Ascending aorta (tissue), 2 donors: ENCODE measurements around the gene EIF2AK3. TPM values are rescaled to one million over a fixed set of nuclear protein-coding genes. Genes with fewer than 3 reads are reported as not detected.

ENCODE experiments used
- DNase-seq, 2 donors: peaks; one replicate each; pipeline ENCODE4 v3.0.0-alpha.2; 2019; ENCODE audit warnings: low spot score in 2 of 2
- H3K27ac ChIP-seq, 2 donors: fragments of 200-600 bp; sonication (generic); one replicate each; pipeline ENCODE4 v1.5.1; 2016 to 2017; ENCODE audit warnings: mild to moderate bottlenecking in 1 of 2
- H3K27me3 ChIP-seq: fragments of 200-600 bp; sonication (generic); one replicate; pipeline ENCODE4 v1.5.1; 2017
- H3K36me3 ChIP-seq, 2 donors: fragments of 200-600 bp; sonication (generic); one replicate each; pipeline ENCODE4 v1.5.1; 2016
- H3K4me1 ChIP-seq, 2 donors: fragments of 200-600 bp; sonication (generic); one replicate each; pipeline ENCODE4 v1.5.1; 2016 to 2017; ENCODE audit warnings: mild to moderate bottlenecking in 1 of 2
- H3K4me3 ChIP-seq, 2 donors: fragments of 200-600 bp; sonication (generic); one replicate each; pipeline ENCODE4 v1.5.1; 2016 to 2017; ENCODE audit warnings: mild to moderate bottlenecking in 1 of 2
- H3K9me3 ChIP-seq, 2 donors: fragments of 200-600 bp; sonication (generic); one replicate each; pipeline ENCODE4 v1.5.1; 2016
- intact Hi-C: fragments of 100-400 bp; cut with DNase I; formaldehyde crosslinking; loops from one replicate; pipeline ENCODE4 v1.15.1; 2023
- total RNA-seq: library from RNA; depleted of rRNA; stranded (reverse); fragments of >200 nt; gene quantifications from one replicate; pipeline ENCODE4 v1.1.0, GENCODE V29; 2016
- TF ChIP-seq, protein P1 (sequence below), 3 experiments: fragments of 200-600 bp in 2 of 3; fragments of 450-650 bp in 1 of 3; sonication (generic) in 2 of 3; IDR thresholded peaks; one replicate each; pipeline ENCODE4 v1.5.1; 2016 to 2019; ENCODE audit warnings: antibody characterized with exemption in 3 of 3, mild to moderate bottlenecking in 1 of 3, moderate library complexity in 1 of 3

Gene EIF2AK3
- total RNA-seq, 1 donor from 2014 or later: 6.5 TPM

GRCh38 chr2:88540346-88540745 is 86.9 kb downstream of the EIF2AK3 start:
- H3K4me1 ChIP-seq: no peaks in the 10 kb centered on the region
- TF ChIP-seq, protein P1, sequence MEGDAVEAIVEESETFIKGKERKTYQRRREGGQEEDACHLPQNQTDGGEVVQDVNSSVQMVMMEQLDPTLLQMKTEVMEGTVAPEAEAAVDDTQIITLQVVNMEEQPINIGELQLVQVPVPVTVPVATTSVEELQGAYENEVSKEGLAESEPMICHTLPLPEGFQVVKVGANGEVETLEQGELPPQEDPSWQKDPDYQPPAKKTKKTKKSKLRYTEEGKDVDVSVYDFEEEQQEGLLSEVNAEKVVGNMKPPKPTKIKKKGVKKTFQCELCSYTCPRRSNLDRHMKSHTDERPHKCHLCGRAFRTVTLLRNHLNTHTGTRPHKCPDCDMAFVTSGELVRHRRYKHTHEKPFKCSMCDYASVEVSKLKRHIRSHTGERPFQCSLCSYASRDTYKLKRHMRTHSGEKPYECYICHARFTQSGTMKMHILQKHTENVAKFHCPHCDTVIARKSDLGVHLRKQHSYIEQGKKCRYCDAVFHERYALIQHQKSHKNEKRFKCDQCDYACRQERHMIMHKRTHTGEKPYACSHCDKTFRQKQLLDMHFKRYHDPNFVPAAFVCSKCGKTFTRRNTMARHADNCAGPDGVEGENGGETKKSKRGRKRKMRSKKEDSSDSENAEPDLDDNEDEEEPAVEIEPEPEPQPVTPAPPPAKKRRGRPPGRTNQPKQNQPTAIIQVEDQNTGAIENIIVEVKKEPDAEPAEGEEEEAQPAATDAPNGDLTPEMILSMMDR (IDR thresholded peaks at IDR 0.05): no peak
- no peaks in the 10 kb centered on the region for H3K36me3 ChIP-seq
- intact Hi-C loops: no loop called here
- H3K27me3 ChIP-seq: no peaks in the 10 kb centered on the region
- H3K4me3 ChIP-seq: no peak overlapping the region
- no peak overlapping the region for H3K27ac ChIP-seq
- H3K9me3 ChIP-seq: peaks cover 0 to 4% of the 10 kb centered on the region in 2 donors
- DNase-seq: no peak

GRCh38 chr2:88538362-88538917 is 88.8 kb downstream of the EIF2AK3 start:
- no peak for DNase-seq
- TF ChIP-seq, protein P1 (IDR thresholded peaks at IDR 0.05): no peak
- no peaks in the 10 kb centered on the region for H3K4me1 ChIP-seq
- intact Hi-C loops: no loop called here
- no peaks in the 10 kb centered on the region for H3K27me3 ChIP-seq
- peaks cover 0 to 4% of the 10 kb centered on the region in 2 donors for H3K9me3 ChIP-seq
- no peak overlapping the region for H3K27ac ChIP-seq
- no peaks in the 10 kb centered on the region for H3K36me3 ChIP-seq
- H3K4me3 ChIP-seq: no peak overlapping the region

- TF ChIP-seq, protein P1 (IDR thresholded peaks at IDR 0.05): no peak
- Histone ChIP-seq H3K36me3 (no peaks in the 10 kb centered on the region), H3K4me3 (no peak overlapping the region)
Observed at GRCh38 chr2:88537640-88538039, 89.6 kb downstream of the EIF2AK3 start.

GRCh38 chr2:88530081-88530480 is 97.2 kb downstream of the EIF2AK3 start:
- intact Hi-C loops: no loop called here
- TF ChIP-seq, protein P1 (IDR thresholded peaks at IDR 0.05): no peak
- Histone ChIP-seq H3K27me3 (no peaks in the 10 kb centered on the region), H3K4me1 (no peaks in the 10 kb centered on the region), H3K4me3 (no peak overlapping the region), H3K27ac (no peak overlapping the region), H3K36me3 (no peaks in the 10 kb centered on the region), H3K9me3 (no peaks in the 10 kb centered on the region)
- DNase-seq: no peak

More at GRCh38 chr2:88537640-88538039, 89.6 kb downstream of the EIF2AK3 start:
- intact Hi-C loops: no loop called here
- H3K27me3 ChIP-seq: no peaks in the 10 kb centered on the region
- no peak for DNase-seq
- no peak overlapping the region for H3K27ac ChIP-seq
- H3K4me1 ChIP-seq: no peaks in the 10 kb centered on the region
- peaks cover 0 to 4% of the 10 kb centered on the region in 2 donors for H3K9me3 ChIP-seq

DNA sequence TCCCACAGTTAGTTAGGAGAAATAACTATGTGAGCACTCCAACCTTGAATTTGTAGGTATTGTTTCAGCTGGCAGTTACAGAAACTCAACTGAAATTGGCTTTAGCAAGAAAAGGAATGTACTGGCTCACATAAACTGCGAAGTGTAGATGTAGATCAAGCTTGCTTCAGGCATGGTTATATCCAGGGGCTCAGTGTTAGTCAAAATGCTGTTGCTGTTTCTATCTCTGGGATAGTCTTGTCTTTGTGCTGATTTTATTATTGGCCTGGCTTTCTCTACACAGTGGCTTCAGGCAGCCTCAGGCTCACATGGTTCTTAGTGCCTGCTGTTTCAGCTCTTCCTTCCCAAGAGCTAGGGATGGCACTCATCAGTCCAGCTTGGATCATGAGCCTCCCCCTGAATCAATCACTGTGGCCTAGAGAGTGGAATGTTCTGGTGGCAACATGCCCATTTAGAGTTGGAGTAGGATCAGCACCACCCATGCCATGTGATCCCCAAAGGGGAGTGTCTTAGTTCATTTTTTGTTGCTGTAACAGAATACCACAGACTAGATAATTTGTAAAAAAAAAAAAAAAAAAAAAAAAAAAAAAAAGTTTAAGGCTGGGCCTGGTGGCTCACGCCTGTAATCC is 105.7 kb downstream of the EIF2AK3 start:
- intact Hi-C loops: no loop called here
- DNase-seq: no peak
- no peak overlapping the region for H3K27ac ChIP-seq

More for the DNA sequence above, 105.7 kb downstream of the EIF2AK3 start:
- no peak overlapping the region for H3K4me3 ChIP-seq
- no peaks in the 10 kb centered on the region for H3K9me3 ChIP-seq
- no peaks in the 10 kb centered on the region for H3K4me1 ChIP-seq
- no peaks in the 10 kb centered on the region for H3K27me3 ChIP-seq
- TF ChIP-seq, protein P1 (IDR thresholded peaks at IDR 0.05): no peak
- H3K36me3 ChIP-seq: no peaks in the 10 kb centered on the region
